ENCODE results near the gene CACNA1C.

CACNA1C gene

GRCh38 chr12:2295941-2296461 is 243.2 kb downstream of the CACNA1C start:
- no peak for FAIRE-seq
- DNase-seq (ENCODE audit: insufficient read length, low spot score) = no peak
- no peak for TF ChIP-seq CTCF (IDR thresholded peaks at IDR 0.05; ENCODE audit: insufficient read depth, missing control alignments)

- no peak for TF ChIP-seq CTCF (IDR thresholded peaks at IDR 0.05; ENCODE audit: insufficient read depth, missing control alignments)
- FAIRE-seq (no peak), DNase-seq (ENCODE audit: insufficient read length, low spot score) (no peak)
Measured at GRCh38 chr12:2297004-2297403, 244.2 kb downstream of the CACNA1C start.

GRCh38 chr12:2297658-2298057 is 244.9 kb downstream of the CACNA1C start:
- no peak for TF ChIP-seq CTCF (IDR thresholded peaks at IDR 0.05; ENCODE audit: insufficient read depth, missing control alignments)
- no peak for FAIRE-seq
- DNase-seq (ENCODE audit: insufficient read length, low spot score) = no peak

- DNase-seq (ENCODE audit: insufficient read length, low spot score) = no peak
- TF ChIP-seq CTCF (IDR thresholded peaks at IDR 0.05; ENCODE audit: insufficient read depth, missing control alignments) = no peak
- FAIRE-seq = no peak
Measured at GRCh38 chr12:2298556-2299200, 245.9 kb downstream of the CACNA1C start.

GRCh38 chr12:2299206-2299605 is 246.4 kb downstream of the CACNA1C start:
- DNase-seq (ENCODE audit: insufficient read length, low spot score) (no peak), FAIRE-seq (no peak)
- no peak for TF ChIP-seq CTCF (IDR thresholded peaks at IDR 0.05; ENCODE audit: insufficient read depth, missing control alignments)

GRCh38 chr12:2300168-2300567 is 247.4 kb downstream of the CACNA1C start:
- DNase-seq (ENCODE audit: insufficient read length, low spot score) = no peak
- FAIRE-seq = no peak
- TF ChIP-seq CTCF (IDR thresholded peaks at IDR 0.05; ENCODE audit: insufficient read depth, missing control alignments) = no peak

GRCh38 chr12:2300886-2301285 is 248.1 kb downstream of the CACNA1C start:
- DNase-seq (ENCODE audit: insufficient read length, low spot score) (no peak), FAIRE-seq (no peak)
- no peak for TF ChIP-seq CTCF (IDR thresholded peaks at IDR 0.05; ENCODE audit: insufficient read depth, missing control alignments)

Data from D721Med (cell line).